ENCODE results near the gene BRCC3. TPM values are rescaled to one million over a fixed set of nuclear protein-coding genes. Genes with fewer than 3 reads are reported as not detected.

The BRCC3 gene
- total and polyA plus RNA-seq, 2 experiments from 2014 or later = 13.4 to 27.2 TPM

- WGBS (ENCODE audit: low lambda C conversion rate, missing lambda C conversion rate) = 77% methylated on average over 3 of the region's 3 CpGs
- Histone ChIP-seq H4K20me1 (ENCODE audit: insufficient read depth, poor library complexity, severe bottlenecking) (no peaks in the 10 kb centered on the region), H3K27me3 (no peaks in the 10 kb centered on the region), H3K36me3 (replicated peaks; ENCODE audit: insufficient read depth, low read depth) (no peaks in the 10 kb centered on the region), H2AFZ (no peak overlapping the region), H3K79me2 (no peaks in the 10 kb centered on the region), H3K9me3 (ENCODE audit: low read depth) (no peaks in the 10 kb centered on the region), H3K4me3 (no peak overlapping the region), H3K27ac (no peak overlapping the region), H3K9me2 (replicated peaks; ENCODE audit: insufficient read depth) (no peaks in the 10 kb centered on the region), H3K4me1 (ENCODE audit: insufficient read depth) (no peaks in the 10 kb centered on the region), H3K4me2 (no peak overlapping the region)
- TF ChIP-seq EZH2phosphoT487 (IDR thresholded peaks at IDR 0.05; ENCODE audit: low read depth, severe bottlenecking, unreplicated experiment) (no peak), EZH2 (IDR thresholded peaks at IDR 0.05; ENCODE audit: borderline replicate concordance) (no peak), CTCF (IDR thresholded peaks at IDR 0.05; ENCODE audit: poor library complexity) (no peak)
- DNase-seq (ENCODE audit: low spot score) = no peak
These were observed 15.8 kb upstream of the BRCC3 start for GRCh38 chrX:155055494-155055893.

- no peak for DNase-seq (ENCODE audit: low spot score)
- 74% methylated on average over 1 of the region's 1 CpG for WGBS (ENCODE audit: low lambda C conversion rate, missing lambda C conversion rate)
- Histone ChIP-seq H3K36me3 (replicated peaks; ENCODE audit: insufficient read depth, low read depth) (no peaks in the 10 kb centered on the region), H3K9me2 (replicated peaks; ENCODE audit: insufficient read depth) (no peaks in the 10 kb centered on the region), H2AFZ (no peak overlapping the region), H3K79me2 (no peaks in the 10 kb centered on the region), H3K9me3 (ENCODE audit: low read depth) (no peaks in the 10 kb centered on the region), H4K20me1 (ENCODE audit: insufficient read depth, poor library complexity, severe bottlenecking) (no peaks in the 10 kb centered on the region), H3K27ac (no peak overlapping the region), H3K4me1 (ENCODE audit: insufficient read depth) (no peaks in the 10 kb centered on the region), H3K27me3 (no peaks in the 10 kb centered on the region), H3K4me3 (no peak overlapping the region), H3K4me2 (no peak overlapping the region)
- TF ChIP-seq EZH2phosphoT487 (IDR thresholded peaks at IDR 0.05; ENCODE audit: low read depth, severe bottlenecking, unreplicated experiment) = no peak
- no peak for TF ChIP-seq EZH2 (IDR thresholded peaks at IDR 0.05; ENCODE audit: borderline replicate concordance)
- no peak for TF ChIP-seq CTCF (IDR thresholded peaks at IDR 0.05; ENCODE audit: poor library complexity)
These were observed 14.8 kb upstream of the BRCC3 start for GRCh38 chrX:155056471-155056870.

- peak; percentile 66 for DNase-seq (ENCODE audit: low spot score)
- Histone ChIP-seq H3K9me2 (replicated peaks; ENCODE audit: insufficient read depth) (no peaks in the 10 kb centered on the region), H3K79me2 (no peaks in the 10 kb centered on the region), H4K20me1 (ENCODE audit: insufficient read depth, poor library complexity, severe bottlenecking) (no peaks in the 10 kb centered on the region), H3K4me1 (ENCODE audit: insufficient read depth) (no peaks in the 10 kb centered on the region), H3K27ac (no peak overlapping the region), H3K4me2 (peak overlapping the region; percentile 63), H3K4me3 (no peak overlapping the region), H3K27me3 (no peaks in the 10 kb centered on the region), H3K36me3 (replicated peaks; ENCODE audit: insufficient read depth, low read depth) (no peaks in the 10 kb centered on the region), H2AFZ (no peak overlapping the region), H3K9me3 (ENCODE audit: low read depth) (no peaks in the 10 kb centered on the region)
- TF ChIP-seq EZH2 (IDR thresholded peaks at IDR 0.05; ENCODE audit: borderline replicate concordance) = no peak
- no peak for TF ChIP-seq EZH2phosphoT487 (IDR thresholded peaks at IDR 0.05; ENCODE audit: low read depth, severe bottlenecking, unreplicated experiment)
- TF ChIP-seq CTCF (IDR thresholded peaks at IDR 0.05; ENCODE audit: poor library complexity) = peak; percentile 65
- 50% methylated on average over 25 of the region's 25 CpGs for WGBS (ENCODE audit: low lambda C conversion rate, missing lambda C conversion rate)
These were observed 14.2 kb upstream of the BRCC3 start for GRCh38 chrX:155056877-155057792.
